HepG2 (cell line): Measurements from ENCODE around the gene RABEP1. TPM values are rescaled to one million over a fixed set of nuclear protein-coding genes. Genes with fewer than 3 reads are reported as not detected.

ENCODE experiments used
- ATAC-seq: fragments of 200-7000 bp; cut with Tn5 transposase; 3 replicates; pipeline ENCODE4 v1.9.1; 2020; ENCODE audit warnings: mild to moderate bottlenecking, moderate library complexity
- BruUV-seq: library from RNA; stranded (reverse); fragments of 400-500 nt; replicated peaks from 2 replicates; lab custom pipeline; 2021; lab: Mats Ljungman, UMichigan
- CTCF ChIA-PET: fragments of 300-600 bp; formaldehyde crosslinking; extraction: SDS; loops from one replicate; lab custom pipeline; 2021; ENCODE audit warnings: low total read pairs, inconsistent platforms, low intra/inter-chr PET ratio; lab: Yijun Ruan, JAX
- POLR2A ChIA-PET: fragments of 350-600 bp; sonication (Branson Sonifier 250); formaldehyde crosslinking; loops from one replicate; lab custom pipeline; 2020; ENCODE audit warnings: antibody characterized with exemption, inconsistent platforms; lab: Yijun Ruan, JAX
- DNase-seq: peaks from one replicate; pipeline ENCODE4 v3.0.0-alpha.2; 2015; ENCODE audit warnings: low spot score
- FAIRE-seq: peaks from 3 replicates; lab custom pipeline; 2011; peaks lifted over from hg19 to GRCh38; lab: Jason Lieb, UNC
- H2AFZ ChIP-seq: one replicate; pipeline ENCODE4 v1.6.1; 2011; ENCODE audit warnings: low read length, inconsistent platforms
- H3K27ac ChIP-seq: fragments of 300-600 bp; 3 replicates; pipeline ENCODE4 v1.8.0; 2011; ENCODE audit warnings: mixed run types, mild to moderate bottlenecking, mixed read lengths, low read length, inconsistent platforms; ENCODE audit not compliant: insufficient read depth; ENCODE audit errors: extremely low read length
- H3K27me3 ChIP-seq, 2 experiments: fragments of 200-600 bp in 1 of 2; 2 replicates in 1 of 2; 3 replicates in 1 of 2; pipeline versions ENCODE4 v1.6.0 to v1.8.0; 2011; ENCODE audit warnings: low read length in 2 of 2, mild to moderate bottlenecking in 2 of 2, moderate library complexity in 2 of 2, inconsistent platforms in 1 of 2; ENCODE audit not compliant: insufficient read depth in 2 of 2, control insufficient read depth in 1 of 2
- H3K36me3 ChIP-seq, 2 experiments: fragments of 200-600 bp in 1 of 2; replicated peaks in 1 of 2; 2 replicates in 1 of 2; 3 replicates in 1 of 2; pipeline versions ENCODE4 v1.5.1 to v1.8.0; 2011; ENCODE audit warnings: low read length in 2 of 2, inconsistent platforms in 1 of 2; ENCODE audit not compliant: insufficient read depth in 2 of 2, control insufficient read depth in 1 of 2
- H3K4me1 ChIP-seq: 2 replicates; pipeline ENCODE4 v1.5.1; 2012; ENCODE audit warnings: low read length, inconsistent platforms; ENCODE audit not compliant: insufficient read depth
- H3K4me2 ChIP-seq: 2 replicates; pipeline ENCODE4 v1.6.0; 2011; ENCODE audit warnings: low read depth, low read length, inconsistent platforms
- H3K4me3 ChIP-seq, 3 experiments: fragments of 200-600 bp in 1 of 3; sonication (generic), shearing (Covaris generic) in 1 of 3; replicated peaks in 1 of 3; 2 replicates each; pipeline ENCODE4 v1.5.1; 2011 to 2016; ENCODE audit warnings: low read length in 3 of 3, inconsistent platforms in 2 of 3, low read depth in 2 of 3, mild to moderate bottlenecking in 2 of 3, control low read depth in 1 of 3, mixed read lengths in 1 of 3; ENCODE audit not compliant: insufficient read depth in 1 of 3
- H3K79me2 ChIP-seq: one replicate; pipeline ENCODE4 v1.6.1; 2011; ENCODE audit warnings: low read length, inconsistent platforms; ENCODE audit not compliant: insufficient read depth
- H3K9ac ChIP-seq: 2 replicates; pipeline ENCODE4 v1.6.0; 2011; ENCODE audit warnings: mild to moderate bottlenecking, low read depth, low read length, inconsistent platforms; ENCODE audit not compliant: insufficient read depth
- H3K9me3 ChIP-seq: 2 replicates; pipeline ENCODE4 v1.5.1; 2012; ENCODE audit warnings: mild to moderate bottlenecking, low read length
- H4K20me1 ChIP-seq: 2 replicates; pipeline ENCODE4 v1.6.0; 2011; ENCODE audit warnings: inconsistent platforms, mild to moderate bottlenecking, low read length, moderate library complexity; ENCODE audit not compliant: insufficient read depth
- CBX2 ChIP-seq, 2 experiments: fragments of 200-600 bp in 1 of 2; sonication (generic); formaldehyde crosslinking in 1 of 2; IDR thresholded peaks; 2 replicates each; pipeline versions ENCODE4 v1.7.0 to v1.8.1; 2018 to 2022; ENCODE audit warnings: low read depth in 2 of 2, low read length in 1 of 2, mild to moderate bottlenecking in 1 of 2, missing genetic modification reagents in 1 of 2
- CTCF ChIP-seq: sonication (generic); formaldehyde crosslinking; IDR thresholded peaks from 2 replicates; pipeline ENCODE4 v1.5.0; 2020; ENCODE audit warnings: mild to moderate bottlenecking, missing genetic modification reagents, moderate library complexity
- RAD21 ChIP-seq: fragments of 450-650 bp; formaldehyde crosslinking; IDR thresholded peaks from 2 replicates; pipeline ENCODE4 v1.5.0; 2020; ENCODE audit warnings: mild to moderate bottlenecking
- SMC3 ChIP-seq: IDR thresholded peaks from 2 replicates; pipeline ENCODE4 v1.6.1; 2011; ENCODE audit warnings: low read length, improper control_type of control experiment
- STAG1 ChIP-seq: sonication (generic); formaldehyde crosslinking; IDR thresholded peaks from 2 replicates; pipeline ENCODE4 v1.4.0; 2020; ENCODE audit warnings: missing genetic modification reagents
- ZNF563 ChIP-seq: sonication (generic); formaldehyde crosslinking; IDR thresholded peaks from 2 replicates; pipeline ENCODE4 v1.8.0; 2022; ENCODE audit warnings: mild to moderate bottlenecking, moderate library complexity, missing genetic modification reagents
- ZNF770 ChIP-seq: sonication (generic); formaldehyde crosslinking; IDR thresholded peaks from 2 replicates; pipeline ENCODE4 v1.5.0; 2020; ENCODE audit warnings: mild to moderate bottlenecking, missing genetic modification reagents
- WGBS: methylation state at CpG from one replicate; pipeline ENCODE4 v1.1.6; 2017; ENCODE audit warnings: low lambda C conversion rate; 5-methylcytosine and 5-hydroxymethylcytosine counted together
- in situ Hi-C: cut with HindIII; loops from 2 replicates; pipeline ENCODE4 v1.10.0; 2017; ENCODE audit warnings: low pct_unique_long_range_greater_than_20kb; ENCODE audit not compliant: extremely low pct_ligation_motif_present
- intact Hi-C: fragments of 100-400 bp; cut with micrococcal nuclease; formaldehyde crosslinking; loops from one replicate; pipeline ENCODE4 v1.10.0; 2022; ENCODE audit not compliant: unreplicated experiment
- polyA plus RNA-seq, 8 experiments: library from polyadenylated mRNA; depleted of rRNA in 3 of 8; stranded (reverse) in 7 of 8; unstranded in 1 of 8; fragments of >200 nt; fragmentation: Illumina TruSeq in 4 of 8; extraction: Trizol in 4 of 8; gene quantifications; 2 replicates each; pipeline versions ENCODE4 v1.2.1 to v1.2.3, GENCODE V29; 2011 to 2016; ENCODE audit warnings: low read depth in 4 of 8, missing spikeins in 1 of 8, mixed read lengths in 1 of 8; ENCODE audit not compliant: insufficient read depth in 1 of 8
- total RNA-seq, 5 experiments: library from RNA; depleted of rRNA; stranded (reverse); fragments of >200 nt; fragmentation: Illumina TruSeq; extraction: Trizol; gene quantifications; 2 replicates each; pipeline ENCODE4 v1.2.3, GENCODE V29; 2016; ENCODE audit warnings: low read depth in 1 of 5

The RABEP1 gene
- total and polyA plus RNA-seq, 2 of the 13 experiments (the other 11 are each of a cell fraction or from before 2014, with no cell fraction given): 13.7 to 41.5 TPM

- in situ Hi-C loops: no loop called here
- FAIRE-seq: peak; percentile 77
Observed at GRCh38 chr17:5249615-5250014, 32.5 kb upstream of the RABEP1 start.

More at GRCh38 chr17:5249615-5250014, 32.5 kb upstream of the RABEP1 start:
- 2% methylated on average over 4 of the region's 4 CpGs for WGBS
- H3K79me2 ChIP-seq: no peaks in the 10 kb centered on the region
- H3K9me3 ChIP-seq: no peaks in the 10 kb centered on the region
- no peaks in the 10 kb centered on the region for H3K36me3 ChIP-seq
- no peak overlapping the region for H3K4me3 ChIP-seq
- intact Hi-C loops: loop anchor here (1.0 kb wide), 2 partner anchors 59 to 170 kb away; partner anchors contain the start of gene NUP88
- peaks cover 25% of the 10 kb centered on the region for H3K4me1 ChIP-seq
- ATAC-seq (peak; percentile 76), DNase-seq (peak; percentile 71)
- H2AFZ ChIP-seq: no peak overlapping the region
- H4K20me1 ChIP-seq: no peaks in the 10 kb centered on the region
- ChIA-PET CTCF (interaction anchor here (1.2 to 1.8 kb wide), 4 partner anchors 12 to 1172 kb away, joined by 3 to 8 read pairs (median 4); partner anchors contain the start of gene C1QBP), POLR2A (interaction anchor here (0.7 kb wide), 1 partner anchor 237 kb away, joined by 3 read pairs; the partner anchor contains the start of gene MIS12)
- no peak overlapping the region for H3K27ac ChIP-seq
- peaks cover 2 to 4% of the 10 kb centered on the region in 2 experiments; a peak in 2 of 5 replicates for H3K27me3 ChIP-seq
- H3K4me2 ChIP-seq: no peak overlapping the region
- no peak overlapping the region for H3K9ac ChIP-seq
- no TSS peak for BruUV-seq
- TF ChIP-seq RAD21: peak; percentile 43; the same call in 1 of the 2 replicates
- no peak for TF ChIP-seq ZNF563
- TF ChIP-seq ZNF770: no peak
- peak; percentile 82 for TF ChIP-seq CTCF (CRISPR knock-in tag)
- peak; percentile 61 for TF ChIP-seq SMC3
- TF ChIP-seq STAG1 (CRISPR knock-in tag): peak; percentile 79
- no peak for TF ChIP-seq CBX2 (IDR thresholded peaks at IDR 0.05; ENCODE audit: low read depth, low read length)
- no peak for TF ChIP-seq CBX2 (CRISPR knock-in tag; IDR thresholded peaks at IDR 0.05; ENCODE audit: low read depth)
